HG02943 (cell line): ENCODE measurements around the gene LIN7A.

Experiments used
- ATAC-seq: cut with Tn5 transposase; IDR thresholded peaks from one replicate; pipeline ENCODE4 v1.9.1; 2021; ENCODE audit warnings: mild to moderate bottlenecking, low read depth, moderate library complexity; ENCODE audit not compliant: unreplicated experiment

The LIN7A gene

GRCh38 chr12:80861641-80862378 lies 75.9 kb downstream of the LIN7A start:
- ATAC-seq, result no peak

- no peak for ATAC-seq
Observed at GRCh38 chr12:80860928-80861327, 76.8 kb downstream of the LIN7A start.

- ATAC-seq, result no peak
Observed at GRCh38 chr12:80860206-80860605, 77.5 kb downstream of the LIN7A start.

DNA sequence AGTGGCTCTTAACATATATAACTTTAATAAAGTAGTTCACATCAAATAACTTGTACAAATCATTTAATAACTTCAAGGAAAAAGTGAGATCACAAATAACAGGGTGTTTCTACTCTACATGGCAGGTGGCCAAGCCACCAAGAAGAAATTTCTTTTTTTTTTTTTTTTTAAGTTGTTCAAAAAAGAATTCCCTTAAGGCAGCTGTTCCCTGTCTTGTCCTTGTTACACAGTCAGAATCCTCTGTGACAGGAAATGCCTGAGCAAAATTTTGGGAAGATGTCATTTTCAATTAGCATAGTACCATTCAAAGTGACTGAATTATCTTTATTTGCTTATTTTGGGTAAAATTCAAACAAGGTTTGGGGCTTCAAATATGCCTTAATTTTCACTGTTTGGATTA lies 79.4 kb downstream of the LIN7A start:
- ATAC-seq, result no peak

- no peak for ATAC-seq
Observed at GRCh38 chr12:80857311-80857710, 80.4 kb downstream of the LIN7A start.

DNA sequence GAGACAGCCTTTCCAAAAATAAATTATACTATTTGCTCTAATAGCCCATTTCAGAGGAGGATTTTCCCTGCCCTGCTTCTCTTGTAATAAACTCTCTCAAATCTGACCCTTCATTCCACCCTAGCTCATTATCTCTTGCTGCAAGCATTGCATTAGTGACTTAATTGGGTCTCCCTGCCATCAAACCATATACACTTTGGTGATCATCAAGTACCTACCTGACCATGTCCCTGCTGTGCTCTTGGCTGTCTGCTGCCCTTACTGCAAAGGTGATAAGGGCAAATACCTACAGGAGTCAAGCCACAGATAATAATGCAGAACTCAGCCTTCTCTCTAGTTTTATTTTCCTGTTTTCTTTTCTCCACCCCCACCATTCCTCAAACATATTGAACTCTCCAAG lies 88.4 kb downstream of the LIN7A start:
- no peak for ATAC-seq

- no peak for ATAC-seq
Observed at GRCh38 chr12:80848858-80849257, 88.9 kb downstream of the LIN7A start.

GRCh38 chr12:80847575-80847974 lies 90.2 kb downstream of the LIN7A start:
- no peak for ATAC-seq

DNA sequence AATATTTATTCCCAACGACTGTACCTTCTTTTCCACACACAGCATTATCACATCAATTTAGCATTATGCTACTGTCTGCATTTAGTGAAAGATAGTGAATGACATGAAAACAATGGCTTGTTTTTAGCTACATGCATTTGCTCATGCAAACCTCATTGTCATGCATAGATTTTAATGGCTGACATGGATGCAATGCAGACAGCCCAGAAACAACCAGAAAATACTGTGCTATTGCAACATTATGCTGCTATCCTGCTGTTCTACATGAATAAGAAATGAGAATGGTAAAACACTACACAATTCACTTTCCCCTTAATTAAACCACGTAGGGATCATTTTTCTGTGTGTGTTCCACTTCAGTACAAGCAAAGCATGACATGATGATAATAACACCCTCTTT lies 90.8 kb downstream of the LIN7A start:
- ATAC-seq, result no peak

- no peak for ATAC-seq
Observed at GRCh38 chr12:80845639-80846038, 92.1 kb downstream of the LIN7A start.

GRCh38 chr12:80843969-80844368 lies 93.8 kb downstream of the LIN7A start:
- ATAC-seq, result no peak

GRCh38 chr12:80838708-80839107 lies 99.0 kb downstream of the LIN7A start:
- no peak for ATAC-seq

- ATAC-seq, result no peak
Observed at GRCh38 chr12:80838024-80838658, 99.6 kb downstream of the LIN7A start.

- ATAC-seq, result peak; percentile 61
Observed at GRCh38 chr12:80837342-80837978, 100.3 kb downstream of the LIN7A start.

DNA sequence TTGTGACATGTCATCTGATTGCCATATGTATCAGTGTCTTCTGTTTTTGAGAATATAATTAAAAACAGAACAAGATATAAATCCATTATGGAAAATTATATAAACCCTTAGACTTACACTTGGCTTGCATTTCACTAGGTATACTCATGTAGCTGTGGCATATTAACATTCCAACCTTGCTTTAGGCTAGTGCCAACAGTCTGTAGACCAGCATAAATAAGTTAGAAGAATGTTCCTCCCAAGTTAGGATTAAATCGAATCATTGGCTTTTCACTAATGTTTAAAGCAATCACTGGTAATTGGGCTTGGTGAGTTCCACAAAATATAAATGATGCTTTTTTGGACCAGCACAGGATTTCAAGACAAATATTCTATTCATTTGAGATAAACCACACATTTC lies 103.0 kb downstream of the LIN7A start:
- no peak for ATAC-seq

DNA sequence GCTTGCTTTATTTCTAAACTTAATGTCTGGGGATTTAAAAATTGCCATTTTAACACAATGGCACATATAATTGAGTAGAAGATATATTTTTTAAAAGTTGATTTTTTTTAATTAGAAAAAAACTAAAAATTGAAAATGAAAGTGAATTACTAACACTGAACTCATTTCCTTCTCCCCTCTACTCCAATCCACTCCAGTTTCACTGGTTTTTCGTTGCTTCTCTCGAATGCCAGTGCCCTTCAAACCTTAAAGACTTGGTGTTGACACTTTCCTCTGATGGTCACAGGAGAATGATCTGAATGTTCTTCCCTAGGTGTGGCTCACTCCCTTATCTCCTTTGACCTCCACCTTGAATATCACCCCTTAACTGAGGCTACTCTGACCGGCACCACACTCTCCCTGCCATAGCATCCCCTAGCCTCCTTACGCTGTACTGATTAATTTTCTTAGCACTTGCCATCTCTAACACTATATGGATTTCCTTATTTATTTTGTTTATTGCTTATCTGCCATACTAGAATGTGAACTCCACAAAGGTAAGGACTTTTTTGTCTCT lies 107.1 kb downstream of the LIN7A start:
- no peak for ATAC-seq

DNA sequence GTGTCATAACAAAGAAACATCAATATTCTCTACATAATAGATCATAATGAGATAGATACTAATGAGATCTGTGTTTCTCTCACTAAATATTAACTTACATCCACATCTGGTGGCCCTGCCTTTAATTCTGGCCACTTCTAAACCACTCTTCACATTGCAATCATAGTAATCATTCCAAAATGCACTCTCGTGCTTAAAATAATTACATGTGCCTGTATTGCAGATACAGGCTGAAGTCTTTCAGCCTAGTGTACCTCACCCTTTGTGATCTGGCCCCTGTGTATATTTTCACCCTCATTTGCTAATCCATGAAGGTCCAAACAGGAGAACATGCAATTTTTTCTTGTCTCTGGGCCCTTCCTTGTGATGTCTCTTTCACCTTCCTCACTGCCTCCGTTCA lies 108.0 kb downstream of the LIN7A start:
- no peak for ATAC-seq

DNA sequence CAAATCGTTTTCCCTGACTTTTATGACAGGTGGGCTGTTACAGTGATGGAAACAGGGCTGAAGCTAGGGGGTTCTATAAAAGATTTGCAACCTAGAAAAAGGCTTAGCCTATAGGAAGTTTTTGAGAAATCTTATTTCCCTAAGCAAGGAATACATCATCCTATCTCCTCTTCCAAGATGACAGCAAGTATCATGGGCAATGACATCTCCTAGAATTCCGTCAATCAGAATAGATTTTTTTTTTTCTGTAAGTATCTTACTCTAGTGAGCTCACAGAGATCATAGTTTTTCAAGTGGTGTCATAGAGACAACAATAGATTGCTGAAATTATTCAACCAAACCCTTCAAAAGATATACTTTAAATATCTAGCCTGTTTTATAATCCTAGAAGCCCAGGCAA lies 112.2 kb downstream of the LIN7A start:
- no peak for ATAC-seq

DNA sequence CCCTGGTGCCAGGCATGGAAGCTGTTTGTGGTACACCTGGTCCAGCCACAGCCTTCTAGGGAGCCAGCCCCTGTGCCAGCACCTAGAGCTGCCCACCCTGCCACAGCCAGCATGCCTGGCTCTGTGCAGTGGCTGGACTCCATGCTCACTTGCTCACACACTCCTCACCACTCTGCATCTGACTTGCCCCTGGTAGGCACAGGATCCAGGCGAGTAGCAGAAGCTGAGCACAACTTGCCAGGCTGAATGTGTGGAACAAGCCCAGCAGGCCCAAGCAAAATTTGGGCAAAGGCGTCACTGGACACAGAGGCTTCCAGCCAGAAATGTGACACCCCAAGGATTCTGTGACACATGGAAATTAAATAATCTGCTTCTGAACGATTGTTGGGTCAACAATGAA lies 114.3 kb downstream of the LIN7A start:
- ATAC-seq, result no peak

- ATAC-seq, result no peak
Observed at GRCh38 chr12:80821513-80822000, 116.2 kb downstream of the LIN7A start.

- no peak for ATAC-seq
Observed at GRCh38 chr12:80818878-80819277, 118.9 kb downstream of the LIN7A start.
